Measurements from ENCODE around the gene SLC35B2.

DNA sequence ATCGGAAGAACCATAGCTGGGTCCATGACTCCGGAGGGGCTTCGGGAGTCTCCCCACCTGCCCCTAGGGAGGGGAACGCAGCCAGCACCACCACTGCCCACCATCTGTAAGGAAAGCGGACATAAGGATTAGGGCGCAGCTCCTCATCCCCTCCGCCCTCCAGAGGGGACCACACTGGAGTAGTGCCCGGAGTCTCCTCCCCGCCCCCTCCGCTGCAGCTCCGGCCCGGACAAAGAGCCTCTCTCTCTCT, 628 bp downstream of the SLC35B2 start:
- no peak for TF ChIP-seq POLR2A (IDR thresholded peaks at IDR 0.05)
- TF ChIP-seq, protein P1, sequence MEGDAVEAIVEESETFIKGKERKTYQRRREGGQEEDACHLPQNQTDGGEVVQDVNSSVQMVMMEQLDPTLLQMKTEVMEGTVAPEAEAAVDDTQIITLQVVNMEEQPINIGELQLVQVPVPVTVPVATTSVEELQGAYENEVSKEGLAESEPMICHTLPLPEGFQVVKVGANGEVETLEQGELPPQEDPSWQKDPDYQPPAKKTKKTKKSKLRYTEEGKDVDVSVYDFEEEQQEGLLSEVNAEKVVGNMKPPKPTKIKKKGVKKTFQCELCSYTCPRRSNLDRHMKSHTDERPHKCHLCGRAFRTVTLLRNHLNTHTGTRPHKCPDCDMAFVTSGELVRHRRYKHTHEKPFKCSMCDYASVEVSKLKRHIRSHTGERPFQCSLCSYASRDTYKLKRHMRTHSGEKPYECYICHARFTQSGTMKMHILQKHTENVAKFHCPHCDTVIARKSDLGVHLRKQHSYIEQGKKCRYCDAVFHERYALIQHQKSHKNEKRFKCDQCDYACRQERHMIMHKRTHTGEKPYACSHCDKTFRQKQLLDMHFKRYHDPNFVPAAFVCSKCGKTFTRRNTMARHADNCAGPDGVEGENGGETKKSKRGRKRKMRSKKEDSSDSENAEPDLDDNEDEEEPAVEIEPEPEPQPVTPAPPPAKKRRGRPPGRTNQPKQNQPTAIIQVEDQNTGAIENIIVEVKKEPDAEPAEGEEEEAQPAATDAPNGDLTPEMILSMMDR (IDR thresholded peaks at IDR 0.05), result no peak
